OCI-LY3 (cell line): ENCODE data around the gene WBP2.

Experiments
- H2AFZ ChIP-seq: fragments of 200-600, 300-600 bp; shearing (Covaris generic); 2 replicates; pipeline ENCODE4 v1.6.0; 2014; ENCODE audit warnings: antibody characterized with exemption, low read depth, low read length
- H3K27ac ChIP-seq: fragments of 200-600, 300-600 bp; sonication (generic); 2 replicates; pipeline ENCODE4 v1.5.1; 2014; ENCODE audit warnings: mild to moderate bottlenecking, low read length, moderate library complexity, mixed read lengths
- H3K27me3 ChIP-seq: fragments of 200-600, 300-600 bp; sonication (generic); 2 replicates; pipeline ENCODE4 v1.6.1; 2014; ENCODE audit warnings: low read depth, low read length, mixed read lengths
- H3K36me3 ChIP-seq: fragments of 200-600, 300-600 bp; sonication (generic); replicated peaks from 2 replicates; pipeline ENCODE3; 2014; ENCODE audit warnings: low read depth, low read length, mixed read lengths
- H3K4me1 ChIP-seq: fragments of 300-600, 200-600 bp; sonication (generic); 2 replicates; pipeline ENCODE4 v1.6.1; 2014; ENCODE audit warnings: low read length, mixed read lengths
- H3K4me2 ChIP-seq: fragments of 200-600, 300-600 bp; sonication (generic); 2 replicates; pipeline ENCODE4 v1.6.1; 2014; ENCODE audit warnings: low read length, mixed read lengths
- H3K4me3 ChIP-seq: fragments of 300-600, 200-600 bp; sonication (generic); 2 replicates; pipeline ENCODE4 v1.5.1; 2014; ENCODE audit warnings: antibody characterized with exemption, mild to moderate bottlenecking, low read length, moderate library complexity
- H3K79me2 ChIP-seq: fragments of 300-600, 200-600 bp; shearing (Covaris generic); 2 replicates; pipeline ENCODE4 v1.6.1; 2014; ENCODE audit warnings: mild to moderate bottlenecking, low read length, mixed read lengths
- H3K9ac ChIP-seq: fragments of 300-600, 200-600 bp; shearing (Covaris generic); 2 replicates; pipeline ENCODE4 v1.6.0; 2014; ENCODE audit warnings: mild to moderate bottlenecking, low read length, moderate library complexity
- H3K9me3 ChIP-seq: fragments of 200-600, 300-600 bp; shearing (Covaris generic); 2 replicates; pipeline ENCODE4 v1.6.1; 2014; ENCODE audit warnings: low read length, mixed read lengths; ENCODE audit not compliant: insufficient read depth
- H4K20me1 ChIP-seq: fragments of 200-600, 300-600 bp; sonication (generic); 2 replicates; pipeline ENCODE4 v1.6.1; 2016; ENCODE audit warnings: low read length, mixed read lengths; ENCODE audit not compliant: insufficient read depth
- CTCF ChIP-seq: fragments of 200-600, 300-600 bp; sonication (generic); IDR thresholded peaks from 2 replicates; pipeline ENCODE4 v1.5.1; 2014; ENCODE audit warnings: antibody characterized with exemption, low read length, low read depth
- EZH2phosphoT487 ChIP-seq: fragments of 200-600 bp; shearing (Covaris generic); IDR thresholded peaks from 2 replicates; pipeline ENCODE4 v1.6.1; 2018; ENCODE audit warnings: antibody characterized with exemption, mixed run types, low read depth

Gene WBP2

GRCh38 chr17:75898065-75898464 is 42.9 kb upstream of the WBP2 start:
- Histone ChIP-seq H3K27ac (no peak overlapping the region), H3K9ac (no peak overlapping the region), H3K4me3 (no peak overlapping the region), H2AFZ (no peak overlapping the region), H3K9me3 (no peaks in the 10 kb centered on the region), H3K36me3 (peaks cover 14% of the 10 kb centered on the region), H4K20me1 (no peaks in the 10 kb centered on the region), H3K27me3 (no peaks in the 10 kb centered on the region), H3K4me2 (no peak overlapping the region), H3K4me1 (peaks cover 15% of the 10 kb centered on the region), H3K79me2 (peaks cover 38% of the 10 kb centered on the region)
- TF ChIP-seq CTCF: no peak
- TF ChIP-seq EZH2phosphoT487: no peak

DNA sequence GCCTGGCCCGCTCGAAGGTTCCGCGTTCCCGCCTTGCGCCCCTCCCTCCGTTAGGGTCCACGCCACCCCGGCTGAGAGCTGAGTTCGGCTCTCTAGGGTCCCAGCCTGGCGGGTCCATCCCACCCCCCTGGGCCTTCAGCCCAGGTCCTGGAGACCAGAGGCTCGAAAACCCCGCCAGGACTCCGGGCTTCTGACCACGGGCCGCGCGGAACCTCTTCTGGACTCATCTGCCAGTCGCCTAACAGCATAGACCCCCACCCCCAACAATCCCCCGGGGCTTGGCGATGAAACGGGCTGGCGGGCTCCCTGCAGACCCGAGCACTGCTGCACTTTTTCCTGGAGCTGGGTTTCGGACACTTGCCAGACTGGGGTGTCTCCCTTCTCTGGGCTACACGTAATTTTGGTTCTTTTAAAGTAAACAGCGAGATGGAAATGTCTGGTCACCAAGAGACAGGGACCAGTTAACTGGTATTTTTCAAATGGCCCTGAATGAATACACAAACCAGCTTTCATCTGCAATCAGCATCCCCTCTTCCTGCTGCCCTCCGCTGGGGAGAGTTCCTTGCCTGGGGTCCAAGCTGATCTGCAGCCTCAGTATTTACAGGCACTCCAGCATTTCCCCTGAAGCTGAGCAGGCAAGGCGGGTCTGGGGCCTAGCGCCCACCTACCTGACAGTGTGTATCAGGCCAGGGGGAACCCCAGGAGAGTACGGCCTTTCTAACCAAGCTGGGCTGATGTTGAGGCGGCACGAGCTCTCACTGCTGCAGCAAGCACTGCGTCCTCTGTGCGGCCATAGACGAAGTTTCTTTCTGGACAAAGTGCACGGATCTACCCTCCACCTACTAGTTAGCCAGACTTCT is 42.3 kb upstream of the WBP2 start:
- TF ChIP-seq CTCF: no peak
- TF ChIP-seq EZH2phosphoT487: no peak
- peaks cover 14% of the 10 kb centered on the region for H3K36me3 ChIP-seq
- peaks cover 15% of the 10 kb centered on the region for H3K4me1 ChIP-seq
- H3K27ac ChIP-seq: no peak overlapping the region
- H3K4me3 ChIP-seq: peak overlapping the region; percentile 90
- no peaks in the 10 kb centered on the region for H3K9me3 ChIP-seq
- H2AFZ ChIP-seq: no peak overlapping the region
- peak overlapping the region; percentile 94 for H3K4me2 ChIP-seq
- no peaks in the 10 kb centered on the region for H3K27me3 ChIP-seq
- peak overlapping the region; percentile 43; the same call in 1 of the 2 replicates for H3K9ac ChIP-seq
- H4K20me1 ChIP-seq: no peaks in the 10 kb centered on the region
- peaks cover 38% of the 10 kb centered on the region for H3K79me2 ChIP-seq

- peaks cover 38% of the 10 kb centered on the region for H3K79me2 ChIP-seq
- peak within 1 kb of the TSS; percentile 94 for H3K4me2 ChIP-seq
- TF ChIP-seq CTCF: no peak
- TF ChIP-seq EZH2phosphoT487: no peak
- peak within 1 kb of the TSS; percentile 90 for H3K4me3 ChIP-seq
- peak within 1 kb of the TSS; percentile 60 for H3K27ac ChIP-seq
- no peaks in the 10 kb centered on the region for H4K20me1 ChIP-seq
- no peak within 1 kb of the TSS for H2AFZ ChIP-seq
- H3K36me3 ChIP-seq: peaks cover 11% of the 10 kb centered on the region
- no peaks in the 10 kb centered on the region for H3K27me3 ChIP-seq
- H3K9ac ChIP-seq: peak within 1 kb of the TSS; percentile 73
- H3K9me3 ChIP-seq: no peaks in the 10 kb centered on the region
- peaks cover 15% of the 10 kb centered on the region for H3K4me1 ChIP-seq
Measured at GRCh38 chr17:75896415-75897159, 41.5 kb upstream of the WBP2 start, which contains the start of gene TRIM65. TSS of gene TRIM65 (minus strand) at chr17:75896951. CDS start at chr17:75896937, 14 bp downstream.
